IMR-90 (cell line): ENCODE results near the gene PNPLA5. TPM values are rescaled to one million over a fixed set of nuclear protein-coding genes. Genes with fewer than 3 reads are reported as not detected.

Experiments used
- ATAC-seq: fragments of 200-7000 bp; cut with Tn5 transposase; 2 replicates; pipeline ENCODE4 v1.9.1; 2020; ENCODE audit warnings: low read depth, mild to moderate bottlenecking, moderate library complexity
- BruUV-seq: library from RNA; stranded (reverse); fragments of 400-500 nt; replicated peaks from 2 replicates; lab custom pipeline; 2021; lab: Mats Ljungman, UMichigan
- CTCF ChIA-PET: fragments of 300-600 bp; formaldehyde crosslinking; extraction: SDS; loops from one replicate; lab custom pipeline; 2021; ENCODE audit warnings: antibody characterized with exemption; lab: Yijun Ruan, JAX
- POLR2A ChIA-PET: fragments of 300-600 bp; sonication (Branson Sonifier 250); formaldehyde crosslinking; loops from one replicate; lab custom pipeline; 2022; ENCODE audit warnings: antibody characterized with exemption; ENCODE audit not compliant: unreplicated experiment; lab: Charles Lee
- DNase-seq: peaks from one replicate; pipeline ENCODE4 v3.0.0; 2013
- H2AFZ ChIP-seq: replicated peaks from 2 replicates; pipeline ENCODE3; 2013; ENCODE audit warnings: low read length, mild to moderate bottlenecking; ENCODE audit not compliant: poor library complexity
- H2AK5ac ChIP-seq: 2 replicates; pipeline ENCODE4 v1.6.1; 2013; ENCODE audit warnings: low read depth, low read length, inconsistent platforms
- H2AK9ac ChIP-seq: replicated peaks from 2 replicates; pipeline ENCODE3; 2013; ENCODE audit warnings: mild to moderate bottlenecking, low read depth, low read length, moderate library complexity; ENCODE audit not compliant: poor library complexity
- H2BK120ac ChIP-seq: 2 replicates; pipeline ENCODE4 v1.6.1; 2013; ENCODE audit warnings: low read depth, low read length, inconsistent platforms
- H2BK15ac ChIP-seq: 3 replicates; pipeline ENCODE4 v1.6.1; 2013; ENCODE audit warnings: low read depth, low read length, inconsistent platforms
- H2BK20ac ChIP-seq: 2 replicates; pipeline ENCODE4 v1.6.1; 2013; ENCODE audit warnings: low read depth, mild to moderate bottlenecking, inconsistent platforms, low read length, moderate library complexity
- H2BK5ac ChIP-seq: 2 replicates; pipeline ENCODE4 v1.6.1; 2013; ENCODE audit warnings: mild to moderate bottlenecking, low read depth, low read length, inconsistent platforms; ENCODE audit not compliant: poor library complexity, severe bottlenecking
- H3K14ac ChIP-seq: replicated peaks from 2 replicates; pipeline ENCODE4 v1.6.1; 2013; ENCODE audit warnings: low read depth, low read length, inconsistent platforms
- H3K18ac ChIP-seq: 2 replicates; pipeline ENCODE4 v1.6.1; 2013; ENCODE audit warnings: low read depth, low read length, control low read depth
- H3K23ac ChIP-seq: 2 replicates; pipeline ENCODE4 v1.6.1; 2013; ENCODE audit warnings: low read depth, low read length, inconsistent platforms
- H3K27ac ChIP-seq: 2 replicates; pipeline ENCODE4 v1.5.1; 2013; ENCODE audit warnings: mild to moderate bottlenecking, control low read depth, low read length; ENCODE audit not compliant: insufficient read depth
- H3K27me3 ChIP-seq: 2 replicates; pipeline ENCODE4 v1.6.1; 2013; ENCODE audit warnings: low read length; ENCODE audit not compliant: control insufficient read depth, insufficient read depth
- H3K36me3 ChIP-seq: 2 replicates; pipeline ENCODE4 v1.6.1; 2013; ENCODE audit warnings: low read length, mixed read lengths; ENCODE audit not compliant: control insufficient read depth, insufficient read depth
- H3K4ac ChIP-seq: 2 replicates; pipeline ENCODE4 v1.6.1; 2013; ENCODE audit warnings: low read depth, low read length, inconsistent platforms
- H3K4me1 ChIP-seq: 2 replicates; pipeline ENCODE4 v1.6.1; 2013; ENCODE audit warnings: low read length, mixed read lengths; ENCODE audit not compliant: control insufficient read depth, insufficient read depth
- H3K4me2 ChIP-seq: 2 replicates; pipeline ENCODE4 v1.6.1; 2013; ENCODE audit warnings: low read depth, mild to moderate bottlenecking, control low read depth, low read length, moderate library complexity
- H3K4me3 ChIP-seq: 2 replicates; pipeline ENCODE4 v1.5.1; 2013; ENCODE audit warnings: low read depth, mild to moderate bottlenecking, control low read depth, low read length, moderate library complexity; ENCODE audit not compliant: insufficient read depth
- H3K56ac ChIP-seq: 2 replicates; pipeline ENCODE4 v1.6.1; 2013; ENCODE audit warnings: low read length, inconsistent platforms; ENCODE audit not compliant: insufficient read depth; ENCODE audit errors: extremely low read depth
- H3K79me1 ChIP-seq, 2 experiments: 2 replicates each; pipeline ENCODE4 v1.6.1; 2013; ENCODE audit warnings: low read length in 2 of 2, inconsistent platforms in 1 of 2, low read depth in 1 of 2
- H3K9ac ChIP-seq: 2 replicates; pipeline ENCODE4 v1.6.1; 2013; ENCODE audit warnings: low read depth, low read length, control low read depth
- H3K9me1 ChIP-seq: 2 replicates; pipeline ENCODE4 v1.6.1; 2013; ENCODE audit warnings: low read length, inconsistent platforms; ENCODE audit not compliant: insufficient read depth
- H3K9me3 ChIP-seq: 2 replicates; pipeline ENCODE4 v1.6.1; 2013; ENCODE audit warnings: low read length; ENCODE audit not compliant: control insufficient read depth, insufficient read depth
- H4K20me1 ChIP-seq: 2 replicates; pipeline ENCODE4 v1.6.1; 2013; ENCODE audit warnings: low read length, inconsistent platforms; ENCODE audit not compliant: insufficient read depth
- H4K5ac ChIP-seq: 2 replicates; pipeline ENCODE4 v1.6.1; 2013; ENCODE audit warnings: mild to moderate bottlenecking, low read depth, low read length, control low read depth
- H4K8ac ChIP-seq, 2 experiments: 2 replicates each; pipeline ENCODE4 v1.6.1; 2013; ENCODE audit warnings: low read depth in 2 of 2, low read length in 2 of 2, control low read depth in 1 of 2, inconsistent platforms in 1 of 2
- H4K91ac ChIP-seq: 2 replicates; pipeline ENCODE4 v1.6.1; 2013; ENCODE audit warnings: low read depth, low read length, inconsistent platforms; ENCODE audit not compliant: insufficient read depth
- BHLHE40 ChIP-seq: fragments of 150-350 bp; IDR thresholded peaks from 2 replicates; pipeline ENCODE4 v1.6.1; 2016; ENCODE audit warnings: mild to moderate bottlenecking, low read depth, low read length
- CEBPB ChIP-seq: IDR thresholded peaks from 2 replicates; pipeline ENCODE4 v1.6.1; 2012; ENCODE audit warnings: low read depth, low read length, improper control_type of control experiment
- CHD1 ChIP-seq: IDR thresholded peaks from 2 replicates; pipeline ENCODE4 v1.6.1; 2012; ENCODE audit warnings: low read depth, low read length, improper control_type of control experiment
- CTCF ChIP-seq: conservative IDR thresholded peaks from 2 replicates; pipeline ENCODE4 v1.5.1; 2012; ENCODE audit warnings: mild to moderate bottlenecking, low read depth, low read length, improper control_type of control experiment
- ELK1 ChIP-seq: fragments of 150-350 bp; IDR thresholded peaks from 2 replicates; pipeline ENCODE4 v1.6.1; 2016; ENCODE audit warnings: low read depth, mild to moderate bottlenecking, low read length, moderate library complexity, borderline replicate concordance
- FOS ChIP-seq: fragments of 150-350 bp; IDR thresholded peaks from 2 replicates; pipeline ENCODE4 v1.6.1; 2016; ENCODE audit warnings: low read depth, low read length
- MAFK ChIP-seq: IDR thresholded peaks from 2 replicates; pipeline ENCODE4 v1.6.1; 2012; ENCODE audit warnings: low read depth, low read length, improper control_type of control experiment
- MAZ ChIP-seq: IDR thresholded peaks from 2 replicates; pipeline ENCODE4 v1.6.1; 2012; ENCODE audit warnings: low read depth, mild to moderate bottlenecking, low read length, improper control_type of control experiment, moderate library complexity, borderline replicate concordance
- MXI1 ChIP-seq: IDR thresholded peaks from 2 replicates; pipeline ENCODE4 v1.6.1; 2012; ENCODE audit warnings: low read depth, mild to moderate bottlenecking, low read length, moderate library complexity, borderline replicate concordance
- NFE2L2 ChIP-seq: fragments of 150-350 bp; IDR thresholded peaks from 2 replicates; pipeline ENCODE4 v1.6.1; 2016; ENCODE audit warnings: low read depth, mild to moderate bottlenecking, low read length
- POLR2A ChIP-seq: IDR thresholded peaks from 2 replicates; pipeline ENCODE4 v1.6.1; 2012; ENCODE audit warnings: mild to moderate bottlenecking, low read depth, low read length
- RAD21 ChIP-seq: IDR thresholded peaks from 2 replicates; pipeline ENCODE4 v1.6.1; 2012; ENCODE audit warnings: low read length, improper control_type of control experiment
- RCOR1 ChIP-seq: IDR thresholded peaks from 2 replicates; pipeline ENCODE4 v1.6.1; 2012; ENCODE audit warnings: mild to moderate bottlenecking, low read length, improper control_type of control experiment; ENCODE audit not compliant: insufficient replicate concordance
- RFX5 ChIP-seq: IDR thresholded peaks from 2 replicates; pipeline ENCODE4 v1.8.0; 2012; ENCODE audit warnings: low read depth, mild to moderate bottlenecking, low read length, moderate library complexity
- SMC3 ChIP-seq: fragments of 150-350 bp; IDR thresholded peaks from 2 replicates; pipeline ENCODE4 v1.6.1; 2016; ENCODE audit warnings: low read depth, mild to moderate bottlenecking, antibody characterized with exemption, low read length, moderate library complexity
- USF2 ChIP-seq: fragments of 150-350 bp; IDR thresholded peaks from 2 replicates; pipeline ENCODE4 v1.6.1; 2017; ENCODE audit warnings: mild to moderate bottlenecking, antibody characterized with exemption, low read length, low read depth
- WGBS, 2 experiments: methylation state at CpG; one replicate each; pipeline versions ENCODE4 v1.1.5 to v1.1.7; 2013; ENCODE audit warnings: missing lambda C conversion rate in 2 of 2; ENCODE audit not compliant: insufficient read length in 1 of 2; ENCODE audit errors: extremely low coverage in 2 of 2; 5-methylcytosine and 5-hydroxymethylcytosine counted together
- dilution Hi-C: fragments of 300-500 bp; cut with HindIII; formaldehyde crosslinking; loops from one replicate; pipeline ENCODE4 v1.14.3; 2018; ENCODE audit warnings: low sequenced_read_pairs; ENCODE audit not compliant: unreplicated experiment
- in situ Hi-C: fragments of 300-500 bp; cut with MboI; formaldehyde crosslinking; loops from 3 replicates; pipeline ENCODE4 v1.14.3; 2019; ENCODE audit warnings: low sequenced_read_pairs, inconsistent platforms, mixed read lengths
- intact Hi-C: fragments of 100-400 bp; cut with micrococcal nuclease; formaldehyde crosslinking; loops from 2 replicates; pipeline ENCODE4 v1.10.0; 2022
- polyA plus RNA-seq, 3 experiments: library from polyadenylated mRNA; depleted of rRNA; stranded (reverse); fragments of >200 nt; gene quantifications; 2 replicates each; pipeline ENCODE4 v1.2.3, GENCODE V29; 2012; ENCODE audit warnings: low replicate concordance in 1 of 3
- total RNA-seq: library from RNA; depleted of rRNA; stranded (reverse); fragments of >200 nt; gene quantifications from 2 replicates; pipeline ENCODE4 v1.2.3, GENCODE V29; 2012

PNPLA5 gene
- total and polyA plus RNA-seq, 2 of the 4 experiments (the other 2 are of a cell fraction), result 0.18 to 0.44 TPM

- no peak overlapping the region for H2AK5ac ChIP-seq
- no TSS peak for BruUV-seq
- in situ Hi-C loops (no loop called here), intact Hi-C loops (no loop called here), dilution Hi-C loops (no loop called here)
- H4K91ac ChIP-seq, result no peak overlapping the region
- no peak overlapping the region for H3K18ac ChIP-seq
- H3K4me2 ChIP-seq, result no peak overlapping the region
- no peak for ATAC-seq
- no peak overlapping the region for H3K56ac ChIP-seq
- no peaks in the 10 kb centered on the region; the same call in 1 of the 2 replicates for H3K4me1 ChIP-seq
- no peak overlapping the region for H4K8ac ChIP-seq
- no peak overlapping the region for H3K4ac ChIP-seq
- H3K23ac ChIP-seq, result no peak overlapping the region
- WGBS, 2 experiments, result 100% methylated on average over 1 of the region's 8 CpGs; no CpG with 5 or more reads in 1 of the 2 experiments
- no peak overlapping the region for H2BK5ac ChIP-seq
- no peak for TF ChIP-seq MAZ
- no peak for TF ChIP-seq CEBPB
- no peak for TF ChIP-seq POLR2A
- no peak for TF ChIP-seq MAFK
- TF ChIP-seq CTCF, result no peak
- TF ChIP-seq FOS, result no peak
- TF ChIP-seq MXI1, result no peak
- TF ChIP-seq ELK1, result no peak
- TF ChIP-seq CHD1, result no peak
- TF ChIP-seq RCOR1, result no peak
- TF ChIP-seq BHLHE40, result no peak
- TF ChIP-seq RAD21, result no peak
- no peak for TF ChIP-seq NFE2L2
- no peak for TF ChIP-seq USF2
- TF ChIP-seq SMC3, result no peak
- TF ChIP-seq RFX5, result no peak
- peaks cover 18% of the 10 kb centered on the region for H3K27me3 ChIP-seq
- no peak overlapping the region for H2BK20ac ChIP-seq
- H4K5ac ChIP-seq, result no peak overlapping the region
- no peak overlapping the region for H2AK9ac ChIP-seq
- H3K9ac ChIP-seq, result no peak overlapping the region
- H3K79me1 ChIP-seq, result no peaks in the 10 kb centered on the region
- no peak overlapping the region for H2BK15ac ChIP-seq
- H2BK120ac ChIP-seq, result no peak overlapping the region
- H3K9me3 ChIP-seq, result no peaks in the 10 kb centered on the region; the same call in 1 of the 2 replicates
- ChIA-PET CTCF (interaction anchor here (1.0 kb wide), 1 partner anchor 614 kb away, joined by 3 read pairs; no protein-coding TSS in a partner anchor), POLR2A (no interaction called here)
- H3K36me3 ChIP-seq, result no peaks in the 10 kb centered on the region
- no peak overlapping the region for H3K14ac ChIP-seq
- DNase-seq, result no peak
- H3K9me1 ChIP-seq, result no peaks in the 10 kb centered on the region
- no peak overlapping the region for H2AFZ ChIP-seq
- H3K27ac ChIP-seq, result no peak overlapping the region
- no peak overlapping the region for H3K4me3 ChIP-seq
- H4K20me1 ChIP-seq, result no peaks in the 10 kb centered on the region
Measured at GRCh38 chr22:43886231-43886630, 5.6 kb downstream of the PNPLA5 start.
